ENCODE measurements around the gene SYP.
"Not testable (repeated sequence)": the region's sequence is repeated elsewhere in the genome, so short reads cannot be mapped to it uniquely, and the experiment has no call there.

Gene SYP

DNA sequence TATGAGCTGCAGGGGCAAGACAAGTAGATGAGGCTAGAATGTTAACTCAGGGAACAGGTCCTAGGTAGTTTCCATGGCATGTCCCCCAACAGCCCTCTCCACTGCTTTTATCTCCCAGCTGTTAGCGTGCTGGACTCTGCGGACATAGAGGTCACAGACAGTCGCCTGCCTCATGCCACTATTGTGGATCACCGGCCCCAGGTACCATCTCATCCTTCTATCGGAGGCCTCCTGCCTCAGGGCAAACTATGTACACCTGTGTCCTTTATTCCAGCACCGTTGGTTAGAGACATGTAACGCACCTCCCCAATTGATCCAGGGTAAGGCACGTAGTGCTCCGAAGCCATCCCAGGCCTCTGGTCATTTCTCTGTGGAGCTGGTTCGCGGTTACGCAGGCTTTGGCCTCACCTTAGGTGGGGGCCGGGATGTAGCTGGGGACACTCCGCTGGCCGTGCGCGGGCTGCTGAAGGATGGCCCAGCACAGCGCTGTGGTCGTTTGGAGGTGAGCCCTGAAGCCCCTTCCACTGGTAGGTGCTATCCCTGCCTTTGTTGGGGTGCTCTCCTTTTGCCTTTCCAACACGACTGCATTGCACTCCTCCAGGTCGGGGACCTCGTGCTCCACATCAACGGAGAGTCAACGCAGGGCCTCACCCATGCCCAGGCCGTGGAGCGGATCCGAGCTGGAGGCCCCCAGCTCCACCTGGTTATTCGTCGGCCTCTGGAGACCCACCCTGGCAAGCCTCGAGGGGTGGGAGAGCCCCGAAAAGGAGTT lies 35.2 kb downstream of the SYP start:
- no peak for DNase-seq

DNA sequence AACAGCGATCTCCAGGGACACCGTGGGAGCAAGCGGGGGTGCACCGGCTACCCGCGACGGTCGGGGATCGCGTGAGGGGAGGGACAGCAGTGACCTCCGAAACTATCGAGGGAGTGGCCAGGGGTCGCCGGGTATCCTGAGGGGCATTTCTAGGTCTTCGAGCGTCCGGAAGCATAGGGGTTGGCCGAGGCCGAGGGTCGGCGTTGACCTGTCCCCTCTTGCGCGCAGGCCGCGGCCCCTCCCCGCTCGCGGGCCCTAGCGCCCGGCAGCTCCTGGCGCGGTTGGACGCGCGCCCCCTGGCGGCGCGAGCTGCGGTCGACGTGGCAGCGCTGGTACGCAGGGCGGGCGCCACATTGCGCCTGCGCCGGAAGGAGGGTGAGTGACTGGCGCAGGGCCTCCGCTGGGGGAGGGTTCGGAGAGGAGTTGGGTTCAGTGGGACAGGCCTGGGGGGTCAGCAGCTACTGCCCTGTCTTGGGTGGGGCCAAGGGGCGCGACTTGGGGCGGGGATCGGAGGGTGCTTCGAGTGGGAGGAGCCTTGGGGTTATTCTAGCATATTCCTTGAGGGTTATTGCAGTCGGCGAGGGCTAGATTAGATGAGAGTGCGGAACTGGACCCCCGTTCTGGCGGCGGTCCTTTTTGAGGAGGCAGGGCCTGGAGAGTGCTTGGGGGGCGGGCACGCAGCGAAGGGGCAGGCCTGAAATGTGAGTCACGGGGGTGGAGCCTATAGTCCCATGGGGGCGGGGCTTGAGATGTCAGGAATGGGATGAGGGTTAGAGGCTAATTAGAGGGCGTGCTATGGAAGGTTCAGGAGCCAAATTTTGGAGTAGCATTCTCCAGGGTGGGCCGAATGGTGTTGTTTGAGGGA lies 36.2 kb downstream of the SYP start:
- peak; percentile 92 for DNase-seq

DNA sequence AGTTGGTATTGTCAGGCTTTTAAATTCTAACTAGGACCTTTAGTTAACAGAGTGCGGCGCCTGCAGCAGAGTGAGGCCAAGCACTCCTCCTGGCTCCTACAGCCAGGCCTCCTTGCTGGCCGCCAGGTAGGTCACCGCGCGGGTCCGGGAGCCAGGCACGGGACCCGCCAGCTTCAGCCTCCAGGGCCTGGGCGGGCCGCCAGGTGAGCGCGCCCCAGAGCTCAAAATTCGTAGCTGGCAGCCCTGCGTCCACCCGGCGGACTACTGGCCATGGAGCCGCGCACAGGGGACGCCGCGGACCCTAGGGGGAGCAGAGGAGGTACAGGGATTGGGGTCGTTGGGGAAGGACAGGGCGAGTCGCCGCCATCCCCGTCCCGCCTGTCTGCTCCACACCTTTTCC lies 37.4 kb downstream of the SYP start, which contains the start of gene MAGIX:
Gene MAGIX, plus strand, starts transcription at position 139 of the 400 bp plus-strand sequence. Its CDS starts 132 bp downstream, at position 271.
- DNase-seq: no peak

DNA sequence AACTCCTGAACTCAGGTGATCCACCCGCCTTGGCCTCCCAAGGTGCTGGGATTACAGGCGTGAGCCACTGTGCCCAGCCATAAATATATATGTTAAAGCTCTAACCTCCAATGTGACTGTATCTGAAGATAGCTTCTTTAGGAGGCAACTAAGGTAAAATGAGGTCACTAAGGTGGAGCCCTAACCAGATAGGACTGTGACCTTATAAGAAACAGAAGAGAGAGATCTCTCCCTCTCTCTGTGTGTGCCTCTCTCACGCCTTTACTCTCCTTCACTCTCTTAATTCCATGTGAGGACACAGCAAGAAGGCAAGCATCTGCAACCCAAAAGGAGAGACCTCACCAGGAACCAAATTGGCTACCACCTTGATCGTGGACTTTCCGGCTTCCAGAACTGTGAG lies 38.4 kb downstream of the SYP start:
- no peak for DNase-seq

DNA sequence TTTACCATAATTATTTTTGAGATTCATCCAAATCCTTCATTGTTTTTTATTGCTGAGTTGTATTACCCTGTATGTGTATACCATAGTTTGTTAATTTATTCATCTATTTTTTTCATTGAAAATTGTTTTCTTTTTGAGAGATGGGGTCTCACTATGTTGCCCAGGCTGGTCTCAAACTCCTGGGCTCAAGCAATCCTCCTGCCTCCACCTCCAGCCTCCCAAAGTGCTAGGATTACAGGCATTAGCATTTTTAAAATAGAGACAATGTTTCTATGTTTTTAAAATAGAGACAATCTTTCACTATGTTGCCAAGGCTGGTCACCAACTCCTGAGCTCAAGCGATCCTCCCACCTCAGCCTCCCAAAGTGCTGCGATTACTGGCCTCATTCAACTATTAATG lies 39.1 kb downstream of the SYP start:
- no peak for DNase-seq

DNA sequence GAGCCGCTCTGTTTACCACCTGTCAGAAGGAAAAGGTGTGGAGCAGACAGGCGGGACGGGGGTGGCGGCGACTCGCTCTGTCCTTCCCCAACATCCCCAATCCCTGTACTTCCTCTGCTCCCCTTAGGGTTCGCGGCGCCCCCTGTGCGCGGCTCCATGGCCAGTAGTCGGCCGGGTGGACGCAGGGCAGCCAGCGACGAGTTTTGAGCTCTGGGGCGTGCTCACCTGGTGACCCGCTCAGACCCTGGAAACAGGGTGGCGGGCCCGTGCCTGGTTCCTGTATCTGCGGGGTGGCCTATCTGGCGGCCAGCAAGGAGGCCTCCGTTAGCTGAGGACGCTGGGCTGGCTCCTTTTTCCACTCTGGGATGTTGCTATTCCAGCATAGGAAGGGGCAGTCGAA lies 42.8 kb downstream of the SYP start:
- no peak for DNase-seq

DNA sequence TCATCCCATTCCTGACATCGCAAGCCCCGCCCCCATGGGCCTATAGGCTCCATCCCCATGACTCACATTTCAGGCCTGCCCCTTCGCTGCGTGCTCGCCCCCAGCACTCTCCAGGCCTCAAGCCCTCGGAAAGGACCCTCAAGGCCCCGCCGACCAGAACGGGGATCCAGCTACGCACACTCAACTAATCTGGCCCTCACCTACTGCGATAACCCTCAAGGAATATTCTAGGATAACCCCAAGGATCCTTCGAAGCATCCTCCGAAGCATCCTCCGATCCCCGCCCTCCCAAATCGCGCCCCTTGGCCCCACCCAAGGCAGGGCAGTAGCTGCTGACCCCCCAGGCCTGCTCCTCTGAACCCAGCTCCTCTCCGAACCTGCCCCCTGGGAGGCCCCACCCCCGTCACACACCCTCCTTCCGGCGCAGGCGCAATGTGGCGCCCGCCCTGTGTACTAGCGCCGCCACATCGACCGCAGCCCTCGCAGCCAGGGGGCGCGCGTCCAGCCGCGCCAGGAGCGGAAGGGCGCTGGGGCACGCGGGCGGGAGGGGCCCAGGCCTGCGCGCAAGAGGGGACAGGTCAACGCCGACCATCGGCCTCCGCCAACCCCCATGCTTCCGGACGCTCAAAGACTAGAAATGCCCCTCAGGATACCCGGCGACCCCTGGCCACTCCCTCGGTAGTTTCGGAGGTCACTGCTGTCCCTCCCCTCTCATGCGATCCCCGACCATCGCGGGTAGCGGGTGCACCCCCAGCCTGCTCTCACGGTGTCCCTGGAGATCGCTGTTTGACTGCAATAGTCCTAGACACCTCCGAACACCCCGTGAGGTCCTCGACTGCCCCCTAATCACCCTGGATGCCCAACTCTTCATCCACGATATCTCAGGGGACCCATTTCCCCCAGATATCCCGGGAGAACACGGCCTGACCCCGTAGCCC lies 43.8 kb downstream of the SYP start:
- DNase-seq: peak; percentile 86

DNA sequence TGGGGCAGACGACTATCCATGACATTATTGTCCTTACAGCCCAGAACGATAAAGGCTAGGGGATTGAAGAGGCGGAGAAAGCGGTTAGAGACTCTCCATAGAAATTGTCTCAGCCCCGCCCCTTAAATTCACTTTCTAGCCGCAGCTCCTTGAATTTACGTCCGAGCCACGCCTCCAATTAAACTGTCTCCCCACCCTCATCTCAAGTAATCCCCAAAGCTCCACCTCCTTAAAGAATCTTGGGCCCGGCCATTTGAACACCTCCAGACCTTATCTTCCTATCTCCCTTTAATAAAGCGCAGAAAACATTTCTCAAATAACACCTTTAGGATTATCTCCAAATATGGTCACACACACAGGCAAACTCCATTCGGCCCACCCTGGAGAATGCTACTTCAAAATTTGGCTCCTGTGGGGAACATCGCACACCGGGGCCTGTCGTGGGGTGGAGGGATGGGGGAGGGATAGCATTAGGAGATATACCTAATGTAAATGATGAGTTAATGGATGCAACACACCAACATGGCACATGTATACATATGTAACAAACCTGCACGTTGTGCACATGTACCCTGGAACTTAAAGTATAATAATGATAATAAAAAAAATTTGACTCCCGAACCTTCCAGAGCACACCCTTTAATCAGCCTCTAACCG lies 44.6 kb downstream of the SYP start:
- peak; percentile 39 for DNase-seq

DNA sequence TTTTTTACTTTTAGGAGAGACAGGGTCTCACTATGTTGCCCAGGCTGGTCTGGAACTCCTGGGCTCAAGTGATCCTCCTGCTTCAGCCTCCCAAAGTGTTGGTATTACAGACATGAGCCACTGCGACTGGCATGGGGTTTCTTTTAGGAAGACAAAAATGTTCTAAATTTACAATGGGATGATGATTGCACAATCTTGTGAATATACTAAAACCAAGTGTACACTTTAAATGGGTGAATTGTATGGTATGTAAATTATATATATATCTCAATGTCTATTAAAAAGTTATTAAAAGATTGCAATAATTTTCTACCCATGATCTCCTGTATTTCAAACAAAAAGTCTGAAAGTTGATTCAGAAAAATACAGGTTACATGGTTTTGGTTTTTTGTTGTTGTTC lies 46.5 kb downstream of the SYP start:
- DNase-seq: no peak

DNA sequence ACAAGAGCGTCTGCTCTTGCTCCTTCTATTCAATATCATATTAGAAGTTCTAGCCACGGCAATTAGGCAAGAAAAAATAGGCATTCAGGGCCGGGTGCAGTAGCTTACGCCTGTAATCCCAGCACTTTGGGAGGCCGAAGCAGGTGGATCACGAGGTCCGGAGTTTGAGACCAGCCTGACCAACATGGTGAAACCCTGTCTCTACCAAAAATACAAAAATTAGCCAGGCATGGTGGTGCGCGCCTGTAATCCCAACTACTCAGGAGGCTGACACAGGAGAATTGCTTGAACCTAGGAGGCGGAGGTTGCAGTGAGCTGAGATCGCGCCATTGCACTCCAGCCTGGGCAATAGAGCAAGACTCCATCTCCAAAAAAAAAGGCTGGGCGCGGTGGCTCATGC lies 50.7 kb downstream of the SYP start:
- not testable (repeated sequence) for DNase-seq

DNA sequence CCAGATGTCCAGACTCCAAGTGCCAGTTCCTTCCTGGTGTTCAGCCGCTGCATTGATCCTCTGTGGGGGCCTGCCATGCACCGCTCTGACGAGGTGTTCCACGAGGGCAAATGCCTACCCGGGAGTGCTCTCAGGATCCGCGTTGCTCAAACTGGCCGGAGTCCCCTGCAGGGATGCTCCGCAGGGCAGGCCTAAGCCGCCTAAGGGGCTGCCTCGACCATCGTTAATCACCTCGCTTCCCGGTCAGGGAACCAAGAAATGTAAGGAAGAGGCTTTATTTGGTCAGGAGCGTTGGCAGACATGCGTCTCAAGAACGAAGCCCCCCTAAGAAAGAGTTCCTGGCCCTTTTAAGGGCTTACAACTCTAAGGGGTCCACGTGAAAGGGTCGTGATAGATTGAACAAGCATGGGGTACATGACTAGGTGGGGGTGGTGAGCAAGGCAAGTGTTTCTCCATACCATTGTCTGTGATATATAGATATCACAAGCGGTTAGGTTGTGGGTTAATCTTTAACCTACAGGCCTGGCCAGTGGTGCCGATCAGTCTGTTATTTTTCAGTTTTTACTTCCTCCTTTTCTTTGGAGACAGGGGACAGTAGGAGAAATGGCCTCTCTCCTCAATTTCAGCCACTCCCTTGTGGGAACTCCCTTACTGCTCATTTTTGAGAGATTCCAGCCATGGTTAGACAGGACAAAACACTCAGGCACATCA lies 51.4 kb downstream of the SYP start:
- DNase-seq: not testable (repeated sequence)

DNA sequence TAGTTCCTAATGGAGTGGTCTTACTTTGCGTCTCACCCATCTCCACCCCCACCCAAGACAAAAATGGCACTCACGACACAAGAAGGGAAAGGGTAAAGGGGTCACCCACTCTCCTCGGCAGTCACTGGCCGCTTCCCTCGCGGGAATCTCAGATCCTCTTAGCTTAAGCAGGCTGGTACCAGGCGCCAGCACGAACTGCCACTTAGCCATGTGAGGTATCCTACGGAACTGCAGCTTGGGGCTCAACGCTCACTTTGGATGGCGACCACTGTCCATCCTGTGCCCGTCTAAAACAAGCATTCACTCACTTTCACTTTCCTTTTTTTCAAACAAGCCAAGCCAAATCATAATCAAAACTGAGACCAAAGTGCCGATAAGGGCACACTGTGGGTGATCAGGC lies 52.1 kb downstream of the SYP start:
- DNase-seq: no peak

DNA sequence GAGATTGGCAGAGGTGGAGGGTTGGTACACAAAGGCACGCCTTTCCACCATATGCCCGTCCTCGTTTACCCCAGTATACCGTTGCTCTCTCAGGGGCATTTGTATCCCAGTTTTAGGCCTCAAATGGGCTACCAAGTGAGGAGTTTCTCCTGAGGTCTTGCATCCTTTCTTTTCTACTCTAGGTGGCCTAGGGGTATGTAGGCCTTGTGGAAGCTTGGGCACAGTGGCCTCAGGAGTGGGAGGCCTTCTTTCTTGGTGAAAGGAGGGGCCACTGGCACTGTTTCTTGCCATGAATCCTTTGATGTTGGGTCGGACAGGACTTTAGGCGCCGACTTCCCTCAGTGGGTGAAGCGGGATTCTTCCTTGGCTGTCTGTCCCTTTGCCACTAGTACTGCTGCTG lies 52.7 kb downstream of the SYP start:
- no peak for DNase-seq

DNA sequence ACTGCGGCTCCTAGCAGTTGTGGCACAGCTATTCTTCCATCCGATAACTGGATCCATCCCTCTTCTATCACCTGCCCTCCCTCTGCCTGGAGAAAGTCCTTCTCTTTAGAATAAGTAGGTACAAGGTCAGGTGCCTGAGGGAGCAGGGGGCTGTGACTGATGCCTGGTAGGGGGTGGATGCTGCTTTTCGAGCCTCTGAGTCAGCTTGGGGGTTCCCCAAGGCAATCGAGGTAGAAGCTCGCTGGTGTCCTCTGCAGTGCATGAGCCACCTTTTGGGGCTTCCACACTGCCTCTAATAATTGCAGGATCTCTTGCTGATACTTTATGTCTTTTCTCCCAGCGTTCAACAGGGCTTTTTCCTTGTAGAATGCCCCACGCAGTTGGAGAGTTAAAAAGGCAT lies 56.8 kb downstream of the SYP start:
- not testable (repeated sequence) for DNase-seq

DNA sequence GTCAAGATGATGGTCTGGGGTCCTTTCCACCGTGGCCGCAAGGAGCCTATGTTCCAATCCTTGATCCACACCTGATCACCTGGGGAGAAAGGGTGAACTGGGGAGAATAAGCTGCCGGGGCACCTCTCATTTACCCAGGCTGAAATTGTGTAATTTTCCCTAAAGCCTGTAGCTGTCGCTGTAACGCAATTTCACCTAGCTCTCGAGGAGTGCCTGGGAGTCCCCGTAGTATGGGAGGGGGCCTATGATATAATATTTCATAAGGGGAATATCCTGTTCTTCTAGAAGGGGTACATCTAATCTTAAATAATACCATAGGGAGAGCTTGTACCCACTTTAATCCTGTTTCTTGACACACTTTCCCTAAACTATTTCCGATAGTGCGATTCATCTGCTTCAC lies 57.7 kb downstream of the SYP start:
- DNase-seq: not testable (repeated sequence)

DNA sequence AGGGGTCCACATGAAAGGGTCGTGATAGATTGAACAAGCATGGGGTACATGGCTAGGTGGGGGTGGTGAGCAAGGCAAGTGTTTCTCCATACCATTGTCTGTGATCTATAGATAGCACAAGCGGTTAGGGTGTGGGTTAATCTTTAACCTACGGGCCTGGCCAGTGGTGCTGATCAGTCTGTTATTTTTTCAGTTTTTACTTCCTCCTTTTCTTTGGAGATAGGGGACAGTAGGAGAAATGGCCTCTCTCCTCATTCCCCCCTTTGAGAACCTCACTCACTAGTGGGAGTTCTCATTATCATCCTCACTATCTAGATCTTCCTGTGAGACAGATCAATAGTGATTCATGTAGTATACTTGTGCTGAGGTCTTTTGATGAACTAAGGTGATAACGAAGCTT lies 60.3 kb downstream of the SYP start:
- DNase-seq: no peak
